Chondrocyte (in vitro differentiated cells): ENCODE measurements around the gene MADCAM1. TPM values are rescaled to one million over a fixed set of nuclear protein-coding genes. Genes with fewer than 3 reads are reported as not detected.

Experiments used
- DNase-seq: peaks from one replicate; pipeline ENCODE4 v3.0.0; 2021; ENCODE audit warnings: mixed read lengths, low spot score
- H3K27ac Mint-ChIP-seq: one replicate; pipeline ENCODE4 v1.8.0; 2021; ENCODE audit warnings: mild to moderate bottlenecking, moderate library complexity, mixed read lengths; ENCODE audit not compliant: unreplicated experiment
- H3K27me3 Mint-ChIP-seq: 2 replicates; pipeline ENCODE4 v1.8.0; 2021; ENCODE audit warnings: low read depth, mixed read lengths
- H3K36me3 Mint-ChIP-seq: 2 replicates; pipeline ENCODE4 v1.8.0; 2021; ENCODE audit warnings: low read depth, mixed read lengths
- H3K4me1 Mint-ChIP-seq: 2 replicates; pipeline ENCODE4 v1.8.0; 2021; ENCODE audit warnings: low read depth, mild to moderate bottlenecking, mixed read lengths
- H3K4me3 Mint-ChIP-seq: one replicate; pipeline ENCODE4 v1.8.0; 2021; ENCODE audit warnings: mild to moderate bottlenecking, moderate library complexity, mixed read lengths; ENCODE audit not compliant: unreplicated experiment
- H3K9me3 Mint-ChIP-seq: 2 replicates; pipeline ENCODE4 v1.8.0; 2021; ENCODE audit warnings: low read depth, mixed read lengths
- CTCF ChIP-seq: fragments of 200-600 bp; sonication (generic); IDR thresholded peaks from 2 replicates; pipeline ENCODE4 v1.5.0; 2021; ENCODE audit warnings: antibody characterized with exemption, mild to moderate bottlenecking, moderate library complexity
- total RNA-seq: library from RNA; stranded (reverse); gene quantifications from 3 replicates; pipeline ENCODE4 v1.2.1, GENCODE V29; 2021

MADCAM1 gene
- total RNA-seq, 1 donor from 2014 or later = 0.62 TPM

- H3K36me3 Mint-ChIP-seq = peaks cover 8% of the 10 kb centered on the region
- no peak for DNase-seq
These were observed 43.5 kb upstream of the MADCAM1 start for GRCh38 chr19:452829-453228.

GRCh38 chr19:453606-454005 lies 42.7 kb upstream of the MADCAM1 start:
- H3K27me3 Mint-ChIP-seq = no peaks in the 10 kb centered on the region
- no peak for DNase-seq
- H3K4me3 Mint-ChIP-seq = no peak overlapping the region
- no peaks in the 10 kb centered on the region for H3K9me3 Mint-ChIP-seq
- no peak for TF ChIP-seq CTCF
- H3K4me1 Mint-ChIP-seq = peaks cover under 1% of the 10 kb centered on the region
- H3K36me3 Mint-ChIP-seq = peaks cover 8% of the 10 kb centered on the region
- H3K27ac Mint-ChIP-seq = no peak overlapping the region

More at GRCh38 chr19:452829-453228, 43.5 kb upstream of the MADCAM1 start:
- Mint-ChIP-seq H3K27me3 (no peaks in the 10 kb centered on the region), H3K27ac (no peak overlapping the region), H3K4me1 (peaks cover 4% of the 10 kb centered on the region), H3K4me3 (no peak overlapping the region), H3K9me3 (no peaks in the 10 kb centered on the region)
- no peak for TF ChIP-seq CTCF

GRCh38 chr19:455031-455705 lies 41.1 kb upstream of the MADCAM1 start:
- H3K36me3 Mint-ChIP-seq = peaks cover 8% of the 10 kb centered on the region
- no peak for DNase-seq
- no peak for TF ChIP-seq CTCF
- peak overlapping the region; percentile 13 for H3K27ac Mint-ChIP-seq
- H3K27me3 Mint-ChIP-seq = no peaks in the 10 kb centered on the region
- H3K9me3 Mint-ChIP-seq = no peaks in the 10 kb centered on the region
- no peak overlapping the region for H3K4me3 Mint-ChIP-seq
- peaks cover 5% of the 10 kb centered on the region for H3K4me1 Mint-ChIP-seq

GRCh38 chr19:455851-456546 lies 40.3 kb upstream of the MADCAM1 start:
- H3K4me3 Mint-ChIP-seq = no peak overlapping the region
- H3K4me1 Mint-ChIP-seq = peaks cover 5% of the 10 kb centered on the region

More at GRCh38 chr19:455851-456546, 40.3 kb upstream of the MADCAM1 start:
- peaks cover 6% of the 10 kb centered on the region for H3K36me3 Mint-ChIP-seq
- DNase-seq = no peak
- no peak overlapping the region for H3K27ac Mint-ChIP-seq
- no peak for TF ChIP-seq CTCF
- H3K27me3 Mint-ChIP-seq = no peaks in the 10 kb centered on the region
- no peaks in the 10 kb centered on the region for H3K9me3 Mint-ChIP-seq
